Right ventricle myocardium superior (tissue), 1 donor: Measurements from ENCODE around the gene FAM20B. TPM values are rescaled to one million over a fixed set of nuclear protein-coding genes. Genes with fewer than 3 reads are reported as not detected.

ENCODE experiments used
- ATAC-seq: fragments of 200-7000 bp; cut with Tn5 transposase; one replicate; pipeline ENCODE4 v1.9.1; 2020; ENCODE audit warnings: mild to moderate bottlenecking; ENCODE audit not compliant: poor library complexity
- DNase-seq: peaks from one replicate; pipeline ENCODE4 v3.0.0-alpha.2; 2020
- intact Hi-C: fragments of 100-400 bp; cut with DNase I; formaldehyde crosslinking; loops from one replicate; pipeline ENCODE4 v1.11.2; 2022
- total RNA-seq: library from RNA; stranded (reverse); fragmentation: NEBNext Ultra II Directional; extraction: Animal tissue kit (Norgen Biotek cat#: 25700); gene quantifications from one replicate; pipeline ENCODE4 v1.2.1, GENCODE V29; 2021
- donor health status: DM: no; HTN: yes; CAD: no; lungs with severe emphysema.

FAM20B gene
- total RNA-seq, 1 donor from 2014 or later = 50.2 TPM

DNA sequence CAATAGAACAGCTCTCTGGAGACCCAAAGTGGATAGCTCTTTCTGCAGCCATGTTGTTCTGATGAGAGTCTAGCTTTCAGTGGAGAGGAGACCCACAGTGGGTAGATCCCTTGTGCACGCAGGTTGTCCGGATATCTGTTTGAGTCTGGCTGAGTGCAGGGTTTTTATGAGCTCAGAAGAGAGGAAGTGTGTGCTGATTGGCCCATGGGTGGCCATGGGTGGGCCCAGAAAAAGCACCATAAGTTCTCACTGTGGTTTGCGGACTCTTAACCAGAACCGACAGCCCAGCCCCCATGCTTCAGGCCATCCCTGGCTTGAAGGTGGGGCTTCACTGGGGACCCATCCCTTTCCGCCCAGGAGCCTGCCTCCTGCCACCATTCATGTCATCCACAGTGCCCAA lies 17.0 kb downstream of the FAM20B start:
- intact Hi-C loops = no loop called here
- ATAC-seq = no peak
- DNase-seq = no peak

DNA sequence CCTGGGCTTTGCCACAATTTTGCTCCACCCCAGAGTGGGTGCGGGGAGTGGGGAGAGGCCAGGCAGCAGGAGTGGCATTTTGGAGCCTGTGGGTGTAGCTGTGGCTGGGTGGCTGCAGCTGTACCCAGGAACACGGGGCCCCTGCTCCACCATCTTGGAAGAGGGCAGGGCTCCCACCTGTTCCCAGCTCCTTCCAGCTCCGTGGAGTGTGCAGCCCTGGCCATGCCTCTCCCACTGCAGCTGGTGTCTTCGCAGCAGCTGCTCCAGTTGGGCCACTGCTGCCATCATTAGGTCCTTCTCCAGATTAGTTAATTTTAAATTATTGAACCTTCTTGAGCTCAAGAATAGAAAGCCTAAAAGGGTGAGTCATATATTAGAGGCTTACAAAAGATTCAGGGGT lies 17.6 kb downstream of the FAM20B start:
- intact Hi-C loops = no loop called here
- ATAC-seq (no peak), DNase-seq (no peak)

DNA sequence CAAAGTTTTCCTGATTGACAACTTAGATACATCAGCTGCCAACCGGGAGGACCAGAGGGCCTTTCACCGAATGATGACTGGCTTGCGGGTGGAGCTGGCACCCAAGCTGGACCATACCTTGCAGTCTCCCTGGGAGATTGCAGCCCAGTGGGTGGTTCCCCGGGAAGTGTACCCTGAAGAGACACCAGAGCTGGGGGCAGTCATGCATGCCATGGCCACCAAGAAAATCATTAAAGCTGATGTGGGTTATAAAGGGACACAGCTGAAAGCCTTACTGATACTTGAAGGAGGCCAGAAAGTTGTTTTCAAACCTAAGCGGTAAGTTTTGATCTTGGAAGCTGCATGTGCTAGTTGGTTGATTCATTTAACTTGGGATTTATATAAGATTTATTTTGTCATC lies 18.2 kb downstream of the FAM20B start:
- DNase-seq (no peak), ATAC-seq (no peak)
- intact Hi-C loops = no loop called here

DNA sequence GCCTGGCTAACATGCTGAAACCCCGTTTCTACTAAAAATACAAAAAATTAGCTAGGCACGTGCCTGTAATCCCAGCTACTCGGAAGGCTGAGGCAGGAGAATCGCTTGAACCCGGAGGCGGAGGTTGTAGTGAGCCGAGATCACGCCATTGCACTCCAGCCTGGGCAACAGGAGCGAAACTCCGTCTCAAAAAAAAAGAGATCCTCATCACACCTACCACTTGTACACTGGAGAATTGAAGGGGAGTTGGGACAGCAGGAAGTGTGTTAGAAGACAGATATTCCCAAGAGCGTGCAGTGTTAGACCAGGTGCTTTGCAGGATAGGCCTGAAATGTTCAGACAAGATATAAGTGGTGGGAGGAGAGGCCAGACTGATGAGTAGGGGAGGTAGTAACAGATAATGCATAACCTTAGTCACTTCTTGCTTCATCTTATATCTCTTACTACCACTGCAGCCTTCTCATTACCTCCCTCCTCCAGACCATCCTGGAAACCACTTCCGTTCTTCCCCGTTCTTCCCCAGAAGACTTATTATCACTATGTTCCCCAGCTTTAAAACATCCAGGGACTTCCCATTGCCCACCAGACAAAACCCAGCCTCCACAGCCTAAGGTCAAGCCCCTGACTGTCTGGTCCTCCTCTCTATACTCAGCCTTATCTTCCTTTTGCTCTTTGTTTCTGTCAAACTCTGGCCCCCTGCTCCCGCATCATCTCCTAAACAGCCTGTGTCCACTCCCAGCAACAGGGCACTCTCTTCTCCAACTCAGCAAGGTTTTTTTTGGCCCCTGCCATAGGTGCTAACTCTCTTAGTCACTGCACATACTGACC lies 21.3 kb downstream of the FAM20B start:
- ATAC-seq = peak; percentile 65

DNA sequence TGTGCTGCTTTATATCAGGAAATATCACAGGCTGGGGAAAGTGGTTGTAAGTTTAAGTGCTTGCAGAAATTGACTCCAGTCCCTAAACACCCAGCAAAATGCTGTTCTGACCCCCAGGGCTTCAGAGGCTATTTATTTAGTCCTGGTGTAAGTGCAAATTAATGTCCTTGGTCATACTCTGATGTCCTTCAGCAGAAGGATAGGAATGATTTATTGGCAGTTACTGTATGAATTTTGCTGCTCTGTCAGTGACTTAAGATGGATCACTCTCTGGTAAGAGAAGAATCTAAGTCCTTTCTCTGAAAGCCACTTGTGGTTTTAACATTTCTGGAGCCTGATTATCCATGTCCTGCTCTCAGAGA lies 21.9 kb downstream of the FAM20B start:
- ATAC-seq (peak; percentile 33), DNase-seq (no peak)
- intact Hi-C loops = no loop called here

More for the DNA sequence above, 21.3 kb downstream of the FAM20B start:
- intact Hi-C loops = no loop called here
- no peak for DNase-seq

DNA sequence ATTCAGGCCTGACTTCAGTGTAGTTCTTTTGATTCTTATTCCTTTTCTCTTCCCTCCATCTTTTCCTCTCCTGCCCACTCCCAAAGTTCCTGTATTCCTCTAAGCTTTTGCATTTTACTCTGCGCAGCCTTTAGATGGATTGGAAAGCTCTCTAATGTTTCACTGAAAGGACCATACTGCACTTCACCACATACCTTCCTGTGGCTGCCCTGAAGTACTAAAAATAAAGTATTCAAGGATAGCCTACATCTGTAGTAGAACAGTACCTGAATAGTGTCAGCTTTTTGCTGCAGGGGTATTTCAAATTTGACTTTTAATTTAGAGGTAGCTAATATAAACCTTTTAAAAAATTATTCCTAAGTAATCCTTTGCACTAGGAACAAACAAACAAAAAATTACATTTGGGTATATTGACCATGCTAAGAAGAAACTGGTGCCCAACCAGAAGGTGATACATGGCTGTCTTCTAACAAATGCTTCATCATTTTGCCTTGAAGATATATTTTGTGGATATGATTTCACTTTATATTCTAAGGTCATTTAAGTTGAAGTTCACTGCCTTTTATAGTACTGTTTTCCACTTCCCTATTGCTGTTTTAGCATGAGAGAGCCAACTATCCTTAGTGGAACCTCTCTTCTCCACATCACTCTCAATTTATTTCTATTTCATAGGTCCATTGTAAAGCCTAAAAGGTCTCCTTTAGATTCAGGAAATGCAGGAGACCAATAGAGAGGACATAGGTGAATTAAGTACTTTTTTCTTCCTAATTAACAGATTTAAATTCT lies 22.8 kb downstream of the FAM20B start:
- peak; percentile 68 for ATAC-seq
- intact Hi-C loops = no loop called here
- no peak for DNase-seq

DNA sequence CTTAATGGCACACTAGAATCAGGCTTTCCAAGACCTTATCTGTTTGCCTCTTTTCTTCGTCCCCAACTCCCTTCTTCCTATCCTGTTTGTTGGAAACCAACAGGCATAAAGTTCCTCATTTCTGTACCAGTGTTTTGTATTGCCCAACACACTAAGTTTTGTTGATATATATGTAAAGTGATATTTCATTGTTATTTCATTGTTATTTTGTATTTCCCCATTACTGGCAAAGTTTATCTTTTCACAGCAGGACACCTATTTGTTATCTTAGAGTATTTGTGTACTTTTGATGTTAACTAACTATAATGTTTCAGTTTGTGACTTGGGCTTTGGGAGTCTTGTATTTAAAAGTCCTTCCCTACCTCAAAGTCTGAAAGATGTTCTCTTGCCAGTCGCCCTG lies 27.1 kb downstream of the FAM20B start:
- intact Hi-C loops = no loop called here
- ATAC-seq (no peak), DNase-seq (no peak)

DNA sequence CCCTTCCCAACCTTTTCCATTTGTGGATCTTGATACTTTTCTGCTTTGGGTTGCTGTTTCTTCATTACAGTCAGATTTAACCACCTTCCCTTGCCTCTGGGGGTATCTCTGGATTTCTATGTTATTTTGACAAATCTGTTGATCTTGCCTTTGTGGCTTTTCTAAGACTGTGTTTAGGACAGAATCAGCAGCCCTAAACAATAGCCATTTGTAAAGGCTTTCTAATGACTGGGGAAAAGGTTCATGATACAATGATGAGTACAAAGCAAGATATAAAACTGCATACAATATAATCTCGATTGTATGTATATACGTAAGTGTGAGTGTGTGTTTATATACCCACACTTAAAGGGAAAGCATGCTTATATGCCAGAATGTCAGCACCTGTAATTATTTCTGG lies 27.8 kb downstream of the FAM20B start:
- intact Hi-C loops = no loop called here
- no peak for ATAC-seq

DNA sequence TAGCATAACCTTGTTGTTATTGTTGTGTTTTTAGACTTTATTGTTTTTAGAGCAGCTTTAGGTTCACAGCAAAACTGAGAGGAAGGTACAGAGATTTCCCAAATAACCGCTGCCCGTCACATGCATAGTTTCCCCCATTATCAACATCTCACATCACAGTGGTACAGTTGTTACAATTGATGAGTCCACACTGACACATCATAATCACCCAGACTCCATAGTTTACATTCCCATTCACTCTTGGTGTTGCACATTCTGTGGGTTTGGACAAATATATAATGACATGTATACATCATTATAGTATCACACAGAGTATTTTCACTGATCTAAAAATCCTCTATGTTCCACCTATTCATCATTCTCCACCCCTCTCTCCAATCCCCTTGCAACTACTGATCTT lies 30.2 kb downstream of the FAM20B start:
- no peak for ATAC-seq
- intact Hi-C loops = no loop called here
- DNase-seq = no peak

More for the DNA sequence above, 27.8 kb downstream of the FAM20B start:
- DNase-seq = no peak

DNA sequence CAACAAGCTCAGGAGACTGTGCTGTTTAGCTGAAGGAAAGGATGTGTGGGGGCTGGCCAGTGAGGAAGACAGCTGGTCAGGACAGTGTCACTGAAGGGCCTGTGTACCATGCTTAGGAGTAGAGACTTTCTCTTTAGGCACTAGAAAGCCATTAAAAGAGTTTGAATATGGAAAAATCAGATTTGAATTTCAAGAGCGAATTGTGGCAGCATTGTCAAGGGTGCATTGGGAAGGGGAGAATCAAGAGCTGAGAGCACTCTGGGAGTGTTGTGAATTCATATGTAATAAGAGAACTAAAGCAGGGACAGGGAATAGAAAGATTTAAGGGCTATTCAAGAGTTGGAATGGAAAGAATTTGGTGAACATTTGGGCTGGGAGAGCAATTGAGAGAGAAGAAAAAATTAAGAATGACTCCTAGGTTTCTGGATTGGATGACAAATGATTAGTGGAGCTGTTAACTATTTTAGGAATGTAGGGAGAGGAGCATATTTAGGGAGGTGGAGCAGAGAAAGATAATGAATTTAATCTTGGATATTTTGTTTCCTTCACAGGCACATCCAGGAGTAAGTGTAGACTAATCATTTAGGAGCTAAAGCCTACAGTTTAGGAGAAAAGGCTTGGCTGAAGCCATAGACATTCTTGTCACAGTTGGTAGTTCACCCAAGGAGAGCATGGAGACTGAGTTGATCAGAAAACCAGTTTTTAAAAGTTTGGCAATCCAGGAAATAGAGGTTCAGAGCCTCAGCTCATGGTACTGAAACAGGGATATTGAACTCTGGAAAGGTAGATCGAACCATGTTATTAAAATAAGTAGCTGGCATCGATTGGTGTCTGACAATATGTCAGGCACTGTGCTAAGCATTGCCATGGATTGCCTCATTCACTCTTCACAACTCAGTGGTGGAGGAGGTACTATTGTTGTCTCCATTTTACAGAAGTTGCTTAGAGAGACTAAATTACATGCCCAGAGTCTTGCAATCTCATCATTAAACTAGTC lies 33.1 kb downstream of the FAM20B start:
- ATAC-seq (no peak), DNase-seq (no peak)
- intact Hi-C loops = no loop called here

DNA sequence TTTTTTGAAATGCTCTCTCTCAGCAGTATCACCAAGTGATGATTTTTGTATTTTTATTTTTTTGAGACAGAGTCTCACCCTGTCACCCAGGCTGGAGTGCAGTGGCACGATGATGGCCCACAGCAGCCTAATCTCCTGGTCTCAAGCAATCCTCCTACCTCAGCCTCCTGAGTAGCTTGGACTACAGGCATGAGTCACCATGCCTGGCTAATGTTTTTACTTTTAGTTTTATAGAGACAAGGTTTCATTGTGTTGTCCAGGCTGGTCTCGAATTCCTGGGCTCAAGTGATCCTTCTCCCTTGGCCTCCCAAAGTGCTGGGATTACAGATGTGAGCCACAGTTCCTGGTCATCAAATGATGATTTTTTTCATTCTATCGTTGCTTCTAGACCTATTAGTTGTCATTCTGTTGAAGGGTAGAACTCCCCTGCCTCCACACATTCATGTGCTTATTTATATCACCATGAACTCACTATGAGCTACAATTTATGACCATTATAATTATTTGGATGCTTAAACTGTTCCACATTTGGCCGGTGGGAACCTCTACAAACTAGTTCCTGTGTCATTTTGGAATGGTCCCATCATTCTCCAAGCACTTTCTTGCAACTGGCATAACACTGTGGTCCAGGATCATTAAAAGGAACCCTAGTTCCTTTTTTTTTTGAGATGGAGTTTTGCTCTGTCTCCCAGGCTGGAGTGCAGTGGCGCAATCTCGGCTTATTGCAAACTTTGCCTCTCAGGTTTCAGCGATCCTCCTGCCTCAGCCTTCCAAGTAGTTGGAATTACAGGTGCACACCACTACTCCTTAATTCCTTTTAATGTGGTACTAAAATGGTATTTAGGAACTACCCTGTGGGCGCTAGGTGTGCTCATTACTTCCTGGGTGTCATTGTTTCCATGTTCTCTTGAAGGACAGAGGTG lies 35.9 kb downstream of the FAM20B start:
- intact Hi-C loops = no loop called here
- ATAC-seq = no peak
- no peak for DNase-seq

DNA sequence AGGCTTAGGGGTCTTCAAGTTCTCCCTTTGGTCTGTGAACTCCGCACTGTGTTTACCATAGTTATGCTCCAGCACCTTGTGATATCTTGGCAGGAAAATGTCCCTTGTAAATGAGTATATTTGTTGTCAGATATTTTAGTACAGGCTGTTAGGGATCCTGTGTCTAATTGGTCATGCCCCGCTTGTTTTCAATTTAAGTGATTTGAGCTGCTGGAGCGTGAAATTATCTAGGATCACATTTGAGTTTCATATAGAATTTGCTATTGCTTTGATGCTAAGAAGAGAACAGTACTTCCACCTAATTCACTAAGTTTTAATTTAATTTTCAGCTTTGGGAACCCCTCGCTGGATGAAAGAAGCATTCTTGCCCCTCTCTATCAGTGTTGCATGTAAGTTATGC lies 40.8 kb downstream of the FAM20B start:
- no peak for DNase-seq
- intact Hi-C loops = no loop called here
- ATAC-seq = no peak

DNA sequence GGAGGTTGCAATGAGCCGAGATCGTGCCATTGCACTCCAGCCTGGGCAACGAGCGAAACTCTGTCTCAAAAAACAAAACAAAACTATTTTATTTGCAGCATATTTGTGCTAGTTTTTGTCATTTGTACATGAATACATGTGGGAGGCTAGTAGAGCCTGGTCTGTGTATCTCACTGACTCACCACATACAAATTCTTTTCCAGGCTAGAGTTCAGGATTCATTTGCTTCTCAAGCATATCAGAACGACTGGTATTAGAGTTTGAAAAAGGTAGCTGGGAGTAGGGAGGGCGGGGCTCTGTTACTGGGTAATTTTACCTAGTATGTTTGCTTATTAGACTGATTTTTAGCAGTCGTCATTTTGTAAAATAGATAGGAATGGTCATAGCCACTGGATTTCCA lies 51.7 kb downstream of the FAM20B start:
- intact Hi-C loops = no loop called here
- no peak for DNase-seq
- no peak for ATAC-seq

DNA sequence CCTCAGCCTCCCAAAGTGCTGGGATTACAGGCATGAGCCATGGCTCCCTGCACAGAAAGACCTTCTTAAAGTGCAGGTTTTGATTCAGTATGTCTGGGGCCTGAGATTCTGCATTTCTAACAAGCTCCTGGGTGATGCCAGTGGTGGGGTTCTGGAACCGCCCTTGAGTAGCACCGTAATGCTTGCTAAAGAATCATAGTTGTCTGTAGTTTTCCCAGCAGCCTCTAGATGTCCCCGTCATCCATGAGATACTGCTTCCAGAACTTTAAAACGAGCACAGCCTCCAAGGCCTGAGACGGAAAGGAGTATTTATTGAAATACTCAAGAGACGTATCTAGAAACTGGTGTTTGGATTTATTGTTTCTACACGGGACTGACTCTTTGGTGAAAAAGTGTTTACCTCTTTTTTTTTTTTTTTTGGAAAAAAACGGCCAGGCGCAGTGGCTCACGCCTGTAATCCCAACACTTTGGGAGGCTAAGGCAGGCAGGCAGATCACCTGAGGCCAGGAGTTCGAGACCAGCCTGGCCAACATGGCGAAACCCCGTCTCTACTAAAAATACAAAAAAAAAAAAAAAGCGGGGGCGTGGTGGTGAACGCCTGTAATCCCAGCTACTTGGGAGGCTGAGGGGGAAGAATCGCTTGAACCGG lies 53.5 kb downstream of the FAM20B start:
- no peak for DNase-seq
- ATAC-seq = peak; percentile 45
- intact Hi-C loops = no loop called here

DNA sequence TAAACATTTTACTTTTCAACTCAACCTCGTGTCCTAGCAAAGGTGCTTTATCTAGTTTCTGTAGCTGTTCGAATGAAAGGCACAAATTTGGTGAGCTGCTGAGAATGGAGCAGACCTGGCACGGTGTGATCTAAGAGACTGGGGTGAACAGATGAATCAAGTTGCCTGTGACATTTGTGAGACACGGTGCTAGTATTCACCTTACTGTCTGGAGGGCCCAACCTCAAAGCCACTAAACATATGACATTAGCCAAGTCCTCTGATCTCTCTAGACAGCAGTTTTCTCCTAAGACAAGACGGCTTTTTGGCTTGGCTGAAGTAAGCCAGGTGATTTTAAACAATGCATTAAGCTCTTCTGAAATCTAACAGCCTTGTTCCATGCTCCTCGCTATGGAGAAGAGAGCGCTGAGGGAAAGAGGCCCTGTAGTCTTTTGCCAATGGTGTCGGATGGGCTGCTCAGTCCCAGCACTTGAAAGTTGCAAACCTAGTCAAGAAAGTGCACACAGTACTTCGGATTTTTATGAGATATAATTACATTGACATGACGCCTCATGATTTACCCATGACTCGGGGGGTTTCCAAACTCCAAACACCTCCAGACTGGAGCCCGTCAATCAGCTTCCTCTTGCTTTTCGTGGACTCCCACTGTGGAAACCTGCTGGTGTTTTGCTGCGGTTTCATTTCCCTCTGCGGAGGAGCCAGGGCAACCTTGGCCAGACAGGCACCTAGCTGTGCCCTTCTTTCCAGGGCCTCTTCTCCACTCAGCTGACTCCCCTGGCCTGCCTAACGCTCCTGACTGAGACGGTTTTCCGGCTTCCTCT lies 55.4 kb downstream of the FAM20B start:
- ATAC-seq = no peak
- intact Hi-C loops = loop anchor here (5.0 to 10.0 kb wide), 2 partner anchors 214 to 286 kb away; partner anchors contain the start of genes AXDND1 and SOAT1
- no peak for DNase-seq

DNA sequence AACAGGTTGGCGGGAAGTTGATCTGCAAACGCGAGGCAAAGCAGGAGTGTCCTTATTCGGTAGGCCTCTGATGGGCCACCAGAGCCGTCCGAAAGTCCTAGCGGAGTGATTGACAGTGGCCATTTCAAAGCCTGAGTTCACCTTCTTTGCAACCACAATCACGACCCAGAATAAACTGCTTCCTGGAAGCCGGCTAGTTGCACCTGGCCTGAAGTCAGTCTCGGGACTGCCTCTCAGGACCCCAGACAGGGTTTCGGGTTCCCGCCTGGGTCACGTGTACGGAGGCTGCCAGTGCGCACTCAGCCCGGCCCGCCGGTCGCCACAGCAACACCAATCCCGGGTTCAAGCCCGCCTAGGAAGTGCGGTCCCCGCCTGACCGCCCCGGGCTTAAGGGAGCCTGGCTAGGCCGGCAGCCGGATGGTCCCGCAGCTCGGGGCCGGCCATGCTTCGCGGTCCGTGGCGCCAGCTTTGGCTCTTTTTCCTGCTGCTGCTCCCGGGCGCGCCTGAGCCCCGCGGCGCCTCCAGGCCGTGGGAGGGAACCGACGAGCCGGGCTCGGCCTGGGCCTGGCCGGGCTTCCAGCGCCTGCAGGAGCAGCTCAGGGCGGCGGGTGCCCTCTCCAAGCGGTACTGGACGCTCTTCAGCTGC lies 56.1 kb downstream of the FAM20B start, which contains the start of gene TOR3A:
Gene TOR3A, plus strand, starts transcription at position 384 of the 646 bp plus-strand sequence. Its CDS starts 59 bp downstream, at position 443.
- ATAC-seq = peak; percentile 97

More for the DNA sequence above, 56.1 kb downstream of the FAM20B start, which contains the start of gene TOR3A:
- intact Hi-C loops = loop anchor here (5.0 to 10.0 kb wide), 2 partner anchors 213 to 285 kb away; partner anchors contain the start of genes AXDND1 and SOAT1
- DNase-seq = peak; percentile 96
